ENCODE measurements around the gene C2orf78. TPM values are rescaled to one million over a fixed set of nuclear protein-coding genes. Genes with fewer than 3 reads are reported as not detected.
A peak's percentile ranks its signal among the peaks of the same experiment; 100 is the strongest.
"Not testable (repeated sequence)": the region's sequence is repeated elsewhere in the genome, so short reads cannot be mapped to it uniquely, and the experiment has no call there.

The C2orf78 gene, protein sequence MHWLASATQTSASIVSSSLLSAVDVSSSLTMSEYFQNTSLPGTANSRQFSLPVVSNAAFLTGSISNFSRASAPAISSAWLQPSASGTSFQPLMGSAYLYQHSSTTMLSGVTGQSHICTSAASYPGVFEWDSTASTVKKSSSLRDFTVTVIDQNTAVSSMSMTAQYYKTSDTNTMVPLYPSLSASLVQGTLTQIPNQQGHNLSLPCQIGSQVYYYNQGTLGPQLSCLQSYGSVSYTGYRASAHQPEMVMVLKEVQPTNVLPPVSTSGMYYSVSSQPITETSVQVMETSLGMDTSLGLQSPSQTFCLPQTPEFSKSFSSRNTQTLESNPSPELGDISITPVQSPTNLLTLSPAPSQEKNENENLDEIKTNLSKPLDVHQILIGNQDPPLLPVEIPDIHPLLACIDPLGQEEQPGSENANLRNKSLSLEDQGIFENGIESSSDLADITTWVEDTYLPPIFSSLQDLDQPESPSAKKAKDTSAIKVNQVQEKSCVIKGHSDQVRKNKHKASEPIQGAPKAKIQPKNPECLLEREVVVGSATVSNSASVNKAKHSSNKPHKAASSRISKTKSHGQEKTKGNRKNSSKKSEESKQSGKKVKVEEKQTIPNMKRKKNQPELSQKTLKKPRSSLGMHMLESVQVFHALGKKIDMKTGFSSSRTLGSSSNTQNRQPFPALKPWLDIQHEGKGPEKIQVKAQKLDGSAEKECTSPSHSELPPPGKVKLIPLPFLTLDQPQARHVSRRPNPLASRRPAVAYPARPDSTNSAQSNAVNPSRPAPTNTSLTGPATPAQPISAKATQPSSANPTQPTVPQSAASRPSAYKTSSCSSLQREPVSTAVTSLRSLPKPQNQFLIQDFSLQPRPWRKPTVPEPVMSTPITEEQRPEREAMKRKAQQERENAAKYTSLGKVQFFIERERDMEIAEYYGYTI
- not detected in 3 replicates for total RNA-seq
- long read RNA-seq: 0 reads

DNA sequence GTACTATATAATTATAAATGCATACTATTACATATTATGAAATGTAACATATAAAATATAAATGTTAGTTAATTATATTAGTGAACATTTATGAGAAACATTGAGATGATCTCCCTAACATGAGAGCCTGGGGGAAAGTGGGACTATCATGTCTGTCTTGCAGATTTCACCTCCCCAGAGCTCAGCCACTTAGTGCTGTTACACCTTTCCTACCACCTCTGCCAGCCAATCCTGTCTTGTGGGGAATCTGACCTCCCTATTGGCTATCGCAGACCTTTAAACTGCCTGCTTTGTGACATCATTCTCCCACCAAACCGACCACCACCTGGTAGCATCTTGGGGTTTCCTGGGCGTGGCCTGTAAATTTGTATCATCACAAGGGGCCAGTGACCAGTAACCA is at the start of gene C2orf78:
Gene C2orf78 (plus strand): TSS at position 301 of the 400 bp plus-strand sequence. CDS start 127 bp downstream, outside the sequence.
- not testable (repeated sequence) for H3K27ac Mint-ChIP-seq (ENCODE audit: unreplicated experiment); H3K9me3 Mint-ChIP-seq (ENCODE audit: low read depth); H3K4me1 Mint-ChIP-seq (ENCODE audit: low read depth); DNase-seq (ENCODE audit: low spot score); H3K27me3 Mint-ChIP-seq (ENCODE audit: low read depth); H3K4me3 Mint-ChIP-seq (ENCODE audit: unreplicated experiment); H3K36me3 Mint-ChIP-seq (ENCODE audit: low read depth)

DNA sequence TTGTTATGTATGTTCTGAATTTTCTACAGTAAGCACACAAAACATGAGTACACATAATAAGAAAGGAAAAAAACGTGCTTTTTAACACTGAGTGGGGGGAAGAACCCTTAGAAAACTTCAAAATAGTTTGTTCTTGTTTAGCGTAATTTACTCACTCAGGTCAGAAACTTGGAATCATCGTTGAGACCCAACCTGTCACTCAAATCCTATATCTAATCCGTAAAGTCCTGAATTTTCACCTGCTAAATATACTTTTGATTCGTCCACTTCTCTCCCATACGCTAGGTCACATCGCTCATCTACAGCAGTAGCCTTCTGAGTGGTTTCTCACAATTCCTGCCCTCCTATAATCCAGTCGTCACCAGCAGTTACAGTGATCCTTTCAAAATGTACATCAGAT is 47.6 kb upstream of the C2orf78 start:
- H3K4me1 Mint-ChIP-seq (ENCODE audit: low read depth): peaks cover 19% of the 10 kb centered on the region
- peaks cover 5% of the 10 kb centered on the region for H3K9me3 Mint-ChIP-seq (ENCODE audit: low read depth)
- peaks cover 9% of the 10 kb centered on the region for H3K36me3 Mint-ChIP-seq (ENCODE audit: low read depth)
- peak overlapping the region; percentile 95 for H3K27ac Mint-ChIP-seq (ENCODE audit: unreplicated experiment)
- H3K27me3 Mint-ChIP-seq (ENCODE audit: low read depth): no peaks in the 10 kb centered on the region
- peak overlapping the region; percentile 99 for H3K4me3 Mint-ChIP-seq (ENCODE audit: unreplicated experiment)
- TF ChIP-seq, protein P1, sequence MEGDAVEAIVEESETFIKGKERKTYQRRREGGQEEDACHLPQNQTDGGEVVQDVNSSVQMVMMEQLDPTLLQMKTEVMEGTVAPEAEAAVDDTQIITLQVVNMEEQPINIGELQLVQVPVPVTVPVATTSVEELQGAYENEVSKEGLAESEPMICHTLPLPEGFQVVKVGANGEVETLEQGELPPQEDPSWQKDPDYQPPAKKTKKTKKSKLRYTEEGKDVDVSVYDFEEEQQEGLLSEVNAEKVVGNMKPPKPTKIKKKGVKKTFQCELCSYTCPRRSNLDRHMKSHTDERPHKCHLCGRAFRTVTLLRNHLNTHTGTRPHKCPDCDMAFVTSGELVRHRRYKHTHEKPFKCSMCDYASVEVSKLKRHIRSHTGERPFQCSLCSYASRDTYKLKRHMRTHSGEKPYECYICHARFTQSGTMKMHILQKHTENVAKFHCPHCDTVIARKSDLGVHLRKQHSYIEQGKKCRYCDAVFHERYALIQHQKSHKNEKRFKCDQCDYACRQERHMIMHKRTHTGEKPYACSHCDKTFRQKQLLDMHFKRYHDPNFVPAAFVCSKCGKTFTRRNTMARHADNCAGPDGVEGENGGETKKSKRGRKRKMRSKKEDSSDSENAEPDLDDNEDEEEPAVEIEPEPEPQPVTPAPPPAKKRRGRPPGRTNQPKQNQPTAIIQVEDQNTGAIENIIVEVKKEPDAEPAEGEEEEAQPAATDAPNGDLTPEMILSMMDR (IDR thresholded peaks at IDR 0.05): no peak
- DNase-seq (ENCODE audit: low spot score): no peak

DNA sequence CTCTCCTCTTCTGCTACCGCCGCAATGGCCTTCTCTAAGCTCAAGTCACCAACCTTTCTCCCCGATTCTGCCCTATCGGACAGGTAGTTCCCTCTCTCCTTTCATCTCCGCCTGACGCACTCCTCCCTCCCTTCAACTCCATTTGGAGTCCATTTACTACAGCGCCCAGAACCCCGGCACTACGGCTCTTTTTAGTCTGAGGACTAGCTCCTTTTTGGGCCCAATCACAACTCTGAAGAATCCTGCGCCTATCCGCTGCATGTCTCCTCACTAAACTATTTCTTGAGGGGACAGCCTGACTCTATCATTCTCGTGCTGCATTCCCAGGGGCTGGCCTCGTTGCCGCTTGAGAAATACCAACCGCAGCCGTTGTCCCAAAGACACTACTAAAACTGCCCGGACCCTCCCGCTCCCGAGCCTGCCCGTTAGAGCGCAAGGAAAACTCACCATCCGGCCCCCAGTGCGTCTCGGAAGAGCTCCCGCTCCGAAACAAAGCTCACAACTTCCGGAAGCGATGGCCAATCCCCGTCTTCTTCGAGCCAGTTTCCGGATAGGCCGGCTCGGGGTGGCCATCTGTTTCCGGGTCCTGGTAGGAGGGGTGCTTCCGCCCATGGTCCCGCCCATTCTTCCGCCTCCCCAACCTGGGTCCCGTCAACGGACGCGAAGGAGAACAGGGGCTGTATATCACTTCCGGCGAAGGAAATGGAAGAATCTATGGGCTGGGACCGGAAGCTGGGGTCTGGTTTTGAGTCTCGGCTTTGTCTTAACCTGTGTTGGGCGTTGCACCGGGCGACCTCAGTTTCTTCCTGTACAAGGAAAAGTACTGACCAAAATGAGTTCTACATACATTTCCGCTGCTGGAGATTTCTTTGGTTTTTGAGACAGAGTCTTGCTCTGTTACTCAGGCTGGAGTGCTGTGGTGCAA is 46.9 kb upstream of the C2orf78 start, which contains the start of gene TPRKB:
Gene TPRKB (minus strand): TSS at position 491 of the 925 bp plus-strand sequence. CDS start 2,776 bp downstream, outside the sequence.
- H3K9me3 Mint-ChIP-seq (ENCODE audit: low read depth): peaks cover 5% of the 10 kb centered on the region
- H3K36me3 Mint-ChIP-seq (ENCODE audit: low read depth): peaks cover 13% of the 10 kb centered on the region
- H3K27me3 Mint-ChIP-seq (ENCODE audit: low read depth): no peaks in the 10 kb centered on the region
- TF ChIP-seq, protein P1 (IDR thresholded peaks at IDR 0.05): no peak
- H3K4me1 Mint-ChIP-seq (ENCODE audit: low read depth): peaks cover 19% of the 10 kb centered on the region
- peak within 1 kb of the TSS; percentile 99 for H3K4me3 Mint-ChIP-seq (ENCODE audit: unreplicated experiment)
- peak within 1 kb of the TSS; percentile 95 for H3K27ac Mint-ChIP-seq (ENCODE audit: unreplicated experiment)
- DNase-seq (ENCODE audit: low spot score): peak; percentile 98

DNA sequence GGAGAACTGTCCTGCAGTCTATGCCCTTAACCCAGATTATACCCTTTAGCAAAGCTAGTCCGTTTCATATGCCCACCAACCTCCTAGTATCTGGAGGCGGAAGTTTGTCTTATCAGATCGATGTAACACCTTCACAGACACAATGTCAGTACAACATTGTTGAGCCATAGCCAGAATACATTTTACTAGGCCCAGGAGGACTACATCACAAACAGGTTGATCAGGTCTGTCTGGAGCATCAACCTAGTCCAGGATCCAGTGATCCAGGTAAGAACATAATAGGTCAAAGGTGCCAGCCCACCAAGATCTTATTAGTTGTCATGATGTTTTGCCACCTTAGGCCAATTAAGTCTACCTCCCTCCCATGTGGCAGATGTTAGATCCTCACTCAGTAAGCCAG is 44.9 kb upstream of the C2orf78 start:
- Mint-ChIP-seq H3K27me3 (ENCODE audit: low read depth) (no peaks in the 10 kb centered on the region), H3K27ac (ENCODE audit: unreplicated experiment) (no peak overlapping the region), H3K36me3 (ENCODE audit: low read depth) (peaks cover 8% of the 10 kb centered on the region), H3K9me3 (ENCODE audit: low read depth) (peaks cover 5% of the 10 kb centered on the region), H3K4me1 (ENCODE audit: low read depth) (peaks cover 19% of the 10 kb centered on the region), H3K4me3 (ENCODE audit: unreplicated experiment) (no peak overlapping the region)
- TF ChIP-seq, protein P1 (IDR thresholded peaks at IDR 0.05): no peak
- no peak for DNase-seq (ENCODE audit: low spot score)

DNA sequence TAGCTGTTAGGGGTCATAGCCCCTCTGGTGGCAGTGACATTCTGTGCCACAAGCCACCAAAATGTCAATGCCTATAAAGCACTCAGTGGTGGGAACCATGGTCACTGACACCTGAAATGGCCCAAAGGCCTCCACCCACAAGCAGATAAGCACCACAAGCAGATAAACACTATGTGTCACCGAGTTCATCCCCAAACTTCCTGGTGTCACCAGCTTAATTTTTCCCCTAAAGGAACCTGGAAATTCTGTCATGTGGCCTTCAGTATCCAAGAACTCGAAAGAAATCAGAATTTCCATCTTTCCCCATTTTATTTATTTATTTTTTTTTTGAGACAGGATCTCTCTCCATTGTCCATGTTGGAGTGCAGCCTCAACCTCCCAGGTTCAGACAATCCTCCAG is 43.2 kb upstream of the C2orf78 start:
- Mint-ChIP-seq H3K27me3 (ENCODE audit: low read depth) (no peaks in the 10 kb centered on the region), H3K4me3 (ENCODE audit: unreplicated experiment) (no peak overlapping the region), H3K9me3 (ENCODE audit: low read depth) (peaks cover 8% of the 10 kb centered on the region), H3K36me3 (ENCODE audit: low read depth) (peaks cover 11% of the 10 kb centered on the region), H3K27ac (ENCODE audit: unreplicated experiment) (no peak overlapping the region), H3K4me1 (ENCODE audit: low read depth) (peaks cover 18% of the 10 kb centered on the region)
- TF ChIP-seq, protein P1 (IDR thresholded peaks at IDR 0.05): no peak
- DNase-seq (ENCODE audit: low spot score): no peak

Measured in chondrocyte (in vitro differentiated cells).